IPS-18a (cell line): ENCODE measurements around the gene TPRG1L.
"Not testable (repeated sequence)": the region's sequence is repeated elsewhere in the genome, so short reads cannot be mapped to it uniquely, and the experiment has no call there.

Experiments
- H3K27ac ChIP-seq: one replicate; pipeline ENCODE4 v1.5.1; 2013; ENCODE audit warnings: low read length
- H3K27me3 ChIP-seq: one replicate; pipeline ENCODE4 v1.6.1; 2013; ENCODE audit warnings: mild to moderate bottlenecking, low read length; ENCODE audit not compliant: control insufficient read depth, insufficient read depth
- H3K36me3 ChIP-seq: one replicate; pipeline ENCODE4 v1.6.1; 2013; ENCODE audit warnings: low read depth, low read length; ENCODE audit not compliant: control insufficient read depth
- H3K4me1 ChIP-seq: one replicate; pipeline ENCODE4 v1.6.1; 2013; ENCODE audit warnings: low read depth, low read length; ENCODE audit not compliant: control insufficient read depth
- H3K4me3 ChIP-seq: one replicate; pipeline ENCODE4 v1.5.1; 2013; ENCODE audit warnings: low read length
- H3K9ac ChIP-seq: one replicate; pipeline ENCODE4 v1.6.1; 2013; ENCODE audit warnings: mild to moderate bottlenecking, low read length, moderate library complexity
- H3K9me3 ChIP-seq: one replicate; pipeline ENCODE4 v1.6.1; 2013; ENCODE audit warnings: low read depth, low read length; ENCODE audit not compliant: control insufficient read depth

Gene TPRG1L

DNA sequence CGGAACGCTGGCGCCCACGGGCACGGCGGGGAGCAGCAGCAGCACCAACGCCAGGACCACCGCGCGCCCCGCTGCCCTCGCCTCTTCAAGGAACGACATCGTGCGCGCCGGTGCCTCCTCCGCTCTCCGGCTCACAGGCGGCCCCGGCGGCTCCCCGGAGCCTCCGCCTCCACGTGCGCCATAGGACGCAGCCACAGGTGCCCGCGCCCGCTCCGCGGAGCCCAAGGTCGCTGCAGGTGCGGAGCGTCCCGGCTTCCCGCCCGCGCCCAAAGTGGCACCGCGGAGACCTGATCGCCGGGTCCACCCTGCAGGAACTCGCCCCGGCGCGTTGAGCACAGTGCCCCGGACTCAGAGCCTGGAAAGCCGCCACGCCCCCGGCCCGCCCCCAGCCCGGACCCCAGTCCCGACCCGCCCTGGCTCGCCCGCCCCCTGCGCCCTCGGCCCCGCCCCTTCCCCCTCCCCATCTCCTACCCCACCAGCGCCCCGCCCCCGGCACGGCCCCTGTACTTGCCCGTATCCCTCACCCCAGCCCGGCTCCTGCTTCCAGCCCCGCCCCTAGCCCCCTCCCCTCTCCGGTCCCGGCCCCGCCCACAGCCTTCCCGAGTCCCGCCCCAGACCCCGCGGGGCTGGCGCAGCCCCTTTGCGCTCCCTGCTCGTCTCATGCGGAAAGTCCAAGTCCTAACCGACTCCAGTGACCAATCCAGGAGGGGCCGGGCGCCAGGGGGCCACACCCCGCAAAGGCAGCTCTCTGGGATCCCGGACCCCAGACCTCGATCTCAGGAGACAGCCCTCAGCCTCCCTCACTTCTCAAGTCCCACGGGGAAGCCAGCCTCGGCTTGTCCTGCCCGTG is 13.4 kb upstream of the TPRG1L start, which contains the start of gene MEGF6:
MEGF6 (minus strand) TSS at position 339 of the 850 bp plus-strand sequence; CDS start at position 99, 240 bp downstream.
- Histone ChIP-seq H3K36me3 (no peaks in the 10 kb centered on the region), H3K9me3 (no peaks in the 10 kb centered on the region), H3K27me3 (peaks cover 25% of the 10 kb centered on the region), H3K4me3 (peak within 1 kb of the TSS; percentile 62), H3K27ac (no peak within 1 kb of the TSS), H3K4me1 (peaks cover 17% of the 10 kb centered on the region), H3K9ac (peak within 1 kb of the TSS; percentile 63)

DNA sequence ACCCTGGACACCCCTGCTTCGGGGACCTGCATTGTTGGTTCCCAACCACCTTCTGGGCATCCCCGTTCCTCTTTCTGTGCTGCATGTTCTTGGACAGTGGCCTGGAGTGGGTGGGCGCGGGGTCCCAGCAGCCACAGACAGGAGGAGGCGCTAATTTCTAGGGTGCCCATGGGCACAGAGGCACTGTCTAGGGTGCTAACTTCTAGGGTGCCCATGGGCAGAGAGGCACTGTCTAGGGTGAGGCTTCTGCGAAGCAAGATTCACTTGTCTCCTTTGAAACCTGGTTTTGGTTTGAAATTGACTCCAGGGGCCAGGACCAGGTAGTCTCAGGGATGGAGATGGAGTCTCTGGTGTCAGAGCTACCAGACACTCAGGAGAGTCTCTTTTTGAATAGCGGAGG is 12.7 kb upstream of the TPRG1L start:
- no peaks in the 10 kb centered on the region for H3K36me3 ChIP-seq
- H3K27ac ChIP-seq, result no peak overlapping the region
- no peak overlapping the region for H3K9ac ChIP-seq
- peak overlapping the region; percentile 38 for H3K4me3 ChIP-seq
- peaks cover 25% of the 10 kb centered on the region for H3K27me3 ChIP-seq
- peaks cover 17% of the 10 kb centered on the region for H3K4me1 ChIP-seq
- no peaks in the 10 kb centered on the region for H3K9me3 ChIP-seq

- peaks cover 30% of the 10 kb centered on the region for H3K27me3 ChIP-seq
- no peak overlapping the region for H3K9ac ChIP-seq
- H3K4me1 ChIP-seq, result peaks cover 17% of the 10 kb centered on the region
Measured at GRCh38 chr1:3614755-3615742, 9.8 kb upstream of the TPRG1L start.

DNA sequence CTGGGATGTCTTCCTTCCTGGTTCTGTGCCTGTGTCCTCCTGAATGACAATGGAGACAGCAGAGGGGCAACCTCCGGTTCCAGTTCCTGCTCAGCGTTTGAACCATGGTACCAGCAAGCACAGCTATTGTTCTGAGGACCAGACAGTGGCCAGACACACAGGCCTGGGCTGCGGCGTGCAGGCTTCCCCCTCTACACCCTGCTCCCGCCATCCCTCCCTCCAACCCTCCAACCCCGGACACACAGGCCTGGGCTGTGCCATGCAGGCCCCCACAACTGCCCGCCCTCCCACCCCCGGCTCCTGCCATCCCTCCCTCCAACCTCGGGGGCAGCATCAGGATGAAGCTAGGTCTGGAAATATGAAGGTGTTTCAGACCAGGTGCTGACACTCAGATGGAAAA is 8.0 kb upstream of the TPRG1L start:
- Histone ChIP-seq H3K4me3 (no peak overlapping the region), H3K36me3 (no peaks in the 10 kb centered on the region), H3K9me3 (no peaks in the 10 kb centered on the region), H3K9ac (no peak overlapping the region), H3K27me3 (peaks cover 29% of the 10 kb centered on the region), H3K27ac (no peak overlapping the region), H3K4me1 (peaks cover 17% of the 10 kb centered on the region)

More at GRCh38 chr1:3614755-3615742, 9.8 kb upstream of the TPRG1L start:
- Histone ChIP-seq H3K9me3 (no peaks in the 10 kb centered on the region), H3K4me3 (no peak overlapping the region), H3K27ac (no peak overlapping the region), H3K36me3 (no peaks in the 10 kb centered on the region)

DNA sequence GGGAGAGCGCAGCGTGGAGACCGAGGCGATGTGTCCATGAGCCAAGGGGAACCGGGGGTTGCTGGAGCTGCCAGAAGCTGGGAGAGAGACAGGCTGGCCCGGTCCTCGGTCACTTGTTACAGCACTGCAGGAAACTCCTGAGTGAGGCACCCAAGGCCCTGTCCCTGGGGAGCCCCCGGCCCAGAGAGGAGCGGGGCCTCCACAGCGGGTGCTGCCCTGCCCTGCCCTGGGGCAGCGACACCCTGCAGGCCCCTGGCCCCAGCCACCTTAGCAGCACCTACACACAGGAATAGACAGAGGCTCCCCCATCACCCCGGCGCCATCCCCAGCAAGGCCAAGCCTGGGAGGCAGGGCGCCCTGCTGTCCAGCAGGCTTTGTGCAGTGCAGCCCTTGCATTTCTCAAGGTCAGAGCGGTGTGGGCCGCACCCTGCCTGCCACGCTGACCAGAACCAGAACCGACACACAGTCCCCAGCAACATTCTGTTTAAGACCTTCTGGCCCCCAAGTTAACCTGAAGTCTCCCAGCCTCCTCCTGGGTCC is 6.9 kb upstream of the TPRG1L start:
- no peak overlapping the region for H3K27ac ChIP-seq
- no peaks in the 10 kb centered on the region for H3K36me3 ChIP-seq
- H3K27me3 ChIP-seq, result peaks cover 19% of the 10 kb centered on the region
- H3K9ac ChIP-seq, result no peak overlapping the region
- no peak overlapping the region for H3K4me3 ChIP-seq
- H3K4me1 ChIP-seq, result peaks cover 17% of the 10 kb centered on the region
- H3K9me3 ChIP-seq, result no peaks in the 10 kb centered on the region

GRCh38 chr1:3618531-3618880 is 6.3 kb upstream of the TPRG1L start:
- H3K4me3 ChIP-seq, result no peak overlapping the region
- no peak overlapping the region for H3K9ac ChIP-seq
- no peaks in the 10 kb centered on the region for H3K36me3 ChIP-seq
- H3K27me3 ChIP-seq, result peaks cover 21% of the 10 kb centered on the region
- peaks cover 12% of the 10 kb centered on the region for H3K4me1 ChIP-seq
- H3K27ac ChIP-seq, result no peak overlapping the region
- no peaks in the 10 kb centered on the region for H3K9me3 ChIP-seq

DNA sequence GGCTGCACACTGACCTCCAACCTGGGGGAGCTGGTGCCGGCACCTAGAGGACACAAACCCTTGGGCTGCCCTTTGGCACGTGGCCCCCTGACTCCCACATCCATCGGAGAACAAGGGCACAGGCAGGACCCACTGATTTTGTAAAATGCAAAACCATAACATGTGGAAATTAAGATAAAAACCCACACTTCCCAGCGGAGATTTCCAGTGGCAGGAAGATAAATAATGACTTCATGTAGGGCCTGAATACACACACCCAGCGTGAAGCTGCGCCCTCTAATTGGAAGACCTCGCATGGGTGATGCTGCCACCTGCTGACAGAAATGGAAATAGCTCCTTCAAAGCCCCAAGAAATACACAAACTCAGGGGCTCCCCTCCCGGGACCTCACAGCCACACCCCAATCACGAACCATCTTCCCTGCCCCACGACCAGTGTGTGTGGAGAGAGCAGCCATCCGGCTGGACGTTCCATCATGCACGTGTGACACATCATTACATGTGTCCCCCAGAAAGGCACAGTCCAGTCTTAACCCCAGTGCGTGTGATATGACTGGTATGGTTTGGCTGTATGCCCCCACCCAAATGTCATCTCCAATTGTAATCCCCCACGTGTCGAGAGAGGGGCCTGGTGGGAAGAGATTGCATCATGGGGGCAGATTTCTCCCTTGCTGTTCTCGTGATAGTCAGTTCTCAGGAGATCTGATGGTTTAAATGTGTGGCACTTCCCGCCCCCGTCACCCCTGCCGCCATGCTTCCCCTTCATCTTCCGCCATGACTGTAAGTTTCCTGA is 5.7 kb upstream of the TPRG1L start:
- Histone ChIP-seq H3K4me1 (peaks cover 7% of the 10 kb centered on the region), H3K9me3 (no peaks in the 10 kb centered on the region), H3K36me3 (no peaks in the 10 kb centered on the region), H3K9ac (no peak overlapping the region), H3K27me3 (peaks cover 26% of the 10 kb centered on the region), H3K4me3 (no peak overlapping the region), H3K27ac (no peak overlapping the region)

DNA sequence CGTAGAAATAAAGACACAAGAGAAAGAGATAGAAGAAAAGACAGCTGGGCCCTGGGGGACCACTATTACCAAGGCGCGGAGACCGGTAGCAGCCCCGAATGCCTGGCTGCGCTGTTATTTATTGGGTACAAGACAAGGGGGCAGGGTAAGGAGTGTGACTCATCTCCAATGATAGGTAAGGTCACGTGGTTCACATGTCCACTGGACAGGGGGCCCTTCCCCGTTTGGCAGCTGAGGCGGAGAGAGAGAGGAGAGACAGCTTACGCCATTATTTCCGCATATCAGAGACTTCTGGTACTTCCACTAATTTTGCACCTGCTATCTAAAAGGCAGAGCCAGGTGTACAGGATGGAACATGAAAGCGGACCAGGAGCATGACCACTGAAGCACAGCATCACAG is 4.1 kb upstream of the TPRG1L start:
- Histone ChIP-seq H3K36me3 (no peaks in the 10 kb centered on the region), H3K9me3 (no peaks in the 10 kb centered on the region), H3K4me1 (no peaks in the 10 kb centered on the region), H3K27ac (no peak overlapping the region), H3K27me3 (peaks cover 26% of the 10 kb centered on the region), H3K4me3 (no peak overlapping the region), H3K9ac (no peak overlapping the region)

DNA sequence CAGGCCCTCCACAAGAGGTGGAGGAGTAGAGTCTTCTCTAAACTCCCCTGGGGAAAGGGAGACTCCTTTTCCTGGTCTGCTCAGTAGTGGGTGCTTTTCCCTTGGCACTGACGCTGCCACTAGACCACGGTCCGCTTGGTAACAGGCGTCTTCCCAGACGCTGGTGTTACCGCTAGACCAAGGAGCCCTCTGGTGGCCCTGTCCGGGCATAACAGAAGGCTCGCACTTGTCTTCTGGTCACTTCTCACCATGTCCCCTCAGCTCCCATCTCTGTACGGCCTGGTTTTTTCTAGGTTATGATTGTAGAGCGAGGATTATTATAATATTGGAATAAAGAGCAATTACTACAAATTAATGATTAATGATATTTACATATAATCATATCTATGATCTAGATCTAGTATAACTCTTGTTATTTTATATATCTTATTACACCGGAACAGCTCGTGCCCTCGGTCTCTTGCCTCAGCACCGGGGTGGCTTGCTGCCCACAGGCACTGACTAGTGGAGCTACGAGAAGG is 3.6 kb upstream of the TPRG1L start:
- H3K27me3 ChIP-seq, result peaks cover 26% of the 10 kb centered on the region
- H3K9ac ChIP-seq, H3K9me3 ChIP-seq, H3K36me3 ChIP-seq, H3K27ac ChIP-seq, H3K4me1 ChIP-seq, H3K4me3 ChIP-seq: not testable (repeated sequence)

GRCh38 chr1:3622102-3622501 is 2.7 kb upstream of the TPRG1L start:
- H3K27ac ChIP-seq, H3K36me3 ChIP-seq, H3K9ac ChIP-seq, H3K4me1 ChIP-seq, H3K9me3 ChIP-seq, H3K4me3 ChIP-seq: not testable (repeated sequence)
- peaks cover 26% of the 10 kb centered on the region for H3K27me3 ChIP-seq
